Transverse colon (tissue), 3 donors: ENCODE data around the gene CCDC82.
A peak's percentile ranks its signal among the peaks of the same experiment; 100 is the strongest.

Experiments
- CTCF ChIP-seq, 5 experiments: fragments of 200-600 bp in 3 of 5; fragments of 450-650 bp in 2 of 5; sonication (generic) in 3 of 5; IDR thresholded peaks; 1 replicate in 2 of 5; 2 replicates in 3 of 5; pipeline ENCODE4 v1.5.1; 2016 to 2017; ENCODE audit warnings: antibody characterized with exemption in 5 of 5, inconsistent platforms in 3 of 5, mild to moderate bottlenecking in 2 of 5, moderate library complexity in 1 of 5
- EP300 ChIP-seq: sonication (generic); formaldehyde crosslinking; IDR thresholded peaks from one replicate; pipeline ENCODE4 v1.6.1; 2017; ENCODE audit warnings: antibody characterized with exemption, low read depth
- POLR2A ChIP-seq: fragments of 450-650 bp; IDR thresholded peaks from one replicate; pipeline ENCODE4 v1.6.1; 2016; ENCODE audit warnings: antibody characterized with exemption, mild to moderate bottlenecking, moderate library complexity

GRCh38 chr11:96393753-96394348, 4.1 kb upstream of the CCDC82 start:
- TF ChIP-seq CTCF (IDR thresholded peaks at IDR 0.05) = peak; percentile 60 to 68 (median 66)
- no peak for TF ChIP-seq POLR2A
- no peak for TF ChIP-seq EP300
